ENCODE results near the gene FBXL7. TPM values are rescaled to one million over a fixed set of nuclear protein-coding genes. Genes with fewer than 3 reads are reported as not detected.

FBXL7 gene
- polyA plus RNA-seq, 3 donors, result not detected

DNA sequence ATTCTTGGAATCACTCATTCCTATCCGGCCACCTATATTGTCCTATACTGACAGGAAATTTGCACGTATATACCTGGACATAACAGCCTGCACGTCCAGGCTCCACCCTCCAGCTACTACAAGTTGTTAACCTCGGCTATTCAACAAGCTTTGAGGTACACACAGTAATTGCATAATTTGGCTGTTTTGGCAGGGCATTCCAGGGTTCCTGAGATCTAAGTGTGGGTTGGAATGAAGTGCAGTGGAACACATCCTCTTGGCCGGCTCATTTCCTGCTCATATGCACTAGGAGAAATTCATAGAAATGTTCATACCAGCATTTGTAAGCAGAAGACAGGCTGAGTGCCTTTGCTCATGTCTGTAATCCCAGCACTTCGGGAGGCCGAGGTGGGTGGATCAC is 222.3 kb downstream of the FBXL7 start:
- no peak for DNase-seq
- H3K36me3 ChIP-seq (replicated peaks in 1 of 2; ENCODE audit: control insufficient read depth in 1 of 2, insufficient read depth in 2 of 2, low read length in 2 of 2), result no peaks in the 10 kb centered on the region
- H4K20me1 ChIP-seq (ENCODE audit: insufficient read depth, low read length), result no peaks in the 10 kb centered on the region
- Mint-ChIP-seq H3K9me3 (peaks cover 0 to 12% (median 6%) of the 10 kb centered on the region in 7 donors), H3K4me3 (no peak overlapping the region), H3K4me1 (no peaks in the 10 kb centered on the region), H3K27ac (no peak overlapping the region), H3K36me3 (no peaks in the 10 kb centered on the region), H3K27me3 (ENCODE audit: low read depth in 3 of 3) (no peaks in the 10 kb centered on the region)
- no peaks in the 10 kb centered on the region for H3K27me3 ChIP-seq (ENCODE audit: control insufficient read depth in 2 of 2, insufficient read depth in 2 of 2, low read length in 2 of 2)
- H3K9me3 ChIP-seq (replicated peaks in 1 of 2; ENCODE audit: control insufficient read depth in 1 of 2, insufficient read depth in 1 of 2, low read length in 2 of 2), result peaks cover 0 to 10% of the 10 kb centered on the region in 2 donors
- H2AFZ ChIP-seq (ENCODE audit: insufficient read depth, low read depth, low read length, poor library complexity, severe bottlenecking), result no peak overlapping the region
- no peak overlapping the region for H3K9ac ChIP-seq (ENCODE audit: insufficient read depth, low read length, poor library complexity, severe bottlenecking)
- H3K27ac ChIP-seq (ENCODE audit: low read depth in 1 of 2, low read length in 2 of 2), result no peak overlapping the region
- H3K4me2 ChIP-seq (replicated peaks; ENCODE audit: extremely low read depth, low read length, poor library complexity, severe bottlenecking), result no peak overlapping the region
- WGBS (ENCODE audit: insufficient coverage), result 100% methylated on average over 2 of the region's 7 CpGs
- TF ChIP-seq, protein P1, sequence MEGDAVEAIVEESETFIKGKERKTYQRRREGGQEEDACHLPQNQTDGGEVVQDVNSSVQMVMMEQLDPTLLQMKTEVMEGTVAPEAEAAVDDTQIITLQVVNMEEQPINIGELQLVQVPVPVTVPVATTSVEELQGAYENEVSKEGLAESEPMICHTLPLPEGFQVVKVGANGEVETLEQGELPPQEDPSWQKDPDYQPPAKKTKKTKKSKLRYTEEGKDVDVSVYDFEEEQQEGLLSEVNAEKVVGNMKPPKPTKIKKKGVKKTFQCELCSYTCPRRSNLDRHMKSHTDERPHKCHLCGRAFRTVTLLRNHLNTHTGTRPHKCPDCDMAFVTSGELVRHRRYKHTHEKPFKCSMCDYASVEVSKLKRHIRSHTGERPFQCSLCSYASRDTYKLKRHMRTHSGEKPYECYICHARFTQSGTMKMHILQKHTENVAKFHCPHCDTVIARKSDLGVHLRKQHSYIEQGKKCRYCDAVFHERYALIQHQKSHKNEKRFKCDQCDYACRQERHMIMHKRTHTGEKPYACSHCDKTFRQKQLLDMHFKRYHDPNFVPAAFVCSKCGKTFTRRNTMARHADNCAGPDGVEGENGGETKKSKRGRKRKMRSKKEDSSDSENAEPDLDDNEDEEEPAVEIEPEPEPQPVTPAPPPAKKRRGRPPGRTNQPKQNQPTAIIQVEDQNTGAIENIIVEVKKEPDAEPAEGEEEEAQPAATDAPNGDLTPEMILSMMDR (IDR thresholded peaks at IDR 0.05), result no peak
- no peaks in the 10 kb centered on the region for H3K4me1 ChIP-seq (ENCODE audit: control insufficient read depth in 1 of 2, insufficient read depth in 2 of 2, low read length in 2 of 2)
- no peaks in the 10 kb centered on the region for H3K79me2 ChIP-seq (ENCODE audit: insufficient read depth, low read length)
- intact Hi-C loops (cut with micrococcal nuclease), result no loop called here
- H3K4me3 ChIP-seq (replicated peaks in 1 of 3; ENCODE audit: low read depth in 2 of 3, low read length in 3 of 3), result no peak overlapping the region

DNA sequence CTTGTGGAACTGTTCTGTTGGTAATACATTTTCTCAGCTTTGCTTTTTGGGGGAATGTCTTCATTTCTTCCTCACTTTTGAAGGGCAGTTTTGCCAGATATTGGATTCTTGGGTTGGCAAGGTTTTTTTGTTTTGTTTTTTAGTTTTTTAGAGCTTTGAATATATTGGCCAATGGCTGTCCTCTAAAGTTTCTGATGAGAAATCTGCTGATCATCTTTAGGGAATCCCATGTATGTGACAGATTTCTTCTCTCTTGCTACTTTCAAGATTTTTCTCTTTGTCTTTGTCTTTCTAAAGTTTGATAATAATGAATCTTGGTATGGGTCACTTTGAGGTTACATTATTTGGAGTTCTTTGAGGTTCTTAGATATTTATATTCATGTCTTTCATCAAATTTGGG is 227.4 kb downstream of the FBXL7 start:
- H3K27ac Mint-ChIP-seq, result peak overlapping the region in 1 of 7 donors; percentile 22
- no peak overlapping the region for H3K4me3 Mint-ChIP-seq
- Histone ChIP-seq H4K20me1 (ENCODE audit: insufficient read depth, low read length) (no peaks in the 10 kb centered on the region), H3K79me2 (ENCODE audit: insufficient read depth, low read length) (no peaks in the 10 kb centered on the region), H3K4me1 (ENCODE audit: control insufficient read depth in 1 of 2, insufficient read depth in 2 of 2, low read length in 2 of 2) (no peaks in the 10 kb centered on the region), H2AFZ (ENCODE audit: insufficient read depth, low read depth, low read length, poor library complexity, severe bottlenecking) (no peak overlapping the region), H3K27ac (ENCODE audit: low read depth in 1 of 2, low read length in 2 of 2) (no peak overlapping the region), H3K4me2 (replicated peaks; ENCODE audit: extremely low read depth, low read length, poor library complexity, severe bottlenecking) (no peak overlapping the region), H3K27me3 (ENCODE audit: control insufficient read depth in 2 of 2, insufficient read depth in 2 of 2, low read length in 2 of 2) (no peaks in the 10 kb centered on the region), H3K9ac (ENCODE audit: insufficient read depth, low read length, poor library complexity, severe bottlenecking) (no peak overlapping the region), H3K36me3 (replicated peaks in 1 of 2; ENCODE audit: control insufficient read depth in 1 of 2, insufficient read depth in 2 of 2, low read length in 2 of 2) (no peaks in the 10 kb centered on the region), H3K9me3 (replicated peaks in 1 of 2; ENCODE audit: control insufficient read depth in 1 of 2, insufficient read depth in 1 of 2, low read length in 2 of 2) (peaks cover 8 to 14% of the 10 kb centered on the region in 2 donors), H3K4me3 (replicated peaks in 1 of 3; ENCODE audit: low read depth in 2 of 3, low read length in 3 of 3) (no peak overlapping the region)
- H3K9me3 Mint-ChIP-seq, result peaks cover 0 to 15% (median 11%) of the 10 kb centered on the region in 7 donors
- no peaks in the 10 kb centered on the region for H3K27me3 Mint-ChIP-seq (ENCODE audit: low read depth in 3 of 3)
- TF ChIP-seq, protein P1 (IDR thresholded peaks at IDR 0.05), result no peak
- H3K36me3 Mint-ChIP-seq, result no peaks in the 10 kb centered on the region
- no peak for DNase-seq
- intact Hi-C loops (cut with micrococcal nuclease), result no loop called here
- H3K4me1 Mint-ChIP-seq, result no peaks in the 10 kb centered on the region

All from CD14-positive monocyte (primary cell).